ENCODE results near the gene TAS2R60. TPM values are rescaled to one million over a fixed set of nuclear protein-coding genes. Genes with fewer than 3 reads are reported as not detected.

TAS2R60 gene
- total RNA-seq, 1 experiment from 2014 or later = 0.24 TPM

- no peak for DNase-seq (ENCODE audit: low spot score)
- Mint-ChIP-seq H3K4me3 (no peak overlapping the region), H3K36me3 (no peaks in the 10 kb centered on the region), H3K27me3 (ENCODE audit: low read depth) (no peaks in the 10 kb centered on the region; the same call in 1 of the 2 replicates), H3K27ac (no peak overlapping the region), H3K9me3 (no peaks in the 10 kb centered on the region), H3K4me1 (peaks cover 5% of the 10 kb centered on the region)
- no peak for TF ChIP-seq ELF4 (CRISPR knock-in tag; IDR thresholded peaks at IDR 0.05; ENCODE audit: low read depth)
- no peak for TF ChIP-seq SMAD3 (CRISPR knock-in tag; IDR thresholded peaks at IDR 0.05; ENCODE audit: borderline replicate concordance)
- no peak for TF ChIP-seq HMGXB4 (CRISPR knock-in tag; IDR thresholded peaks at IDR 0.05)
- TF ChIP-seq PREB (CRISPR knock-in tag; IDR thresholded peaks at IDR 0.05; ENCODE audit: borderline replicate concordance) = no peak
- no peak for TF ChIP-seq NR1H2 (CRISPR knock-in tag; IDR thresholded peaks at IDR 0.05)
- no peak for TF ChIP-seq ZNF512 (CRISPR knock-in tag; IDR thresholded peaks at IDR 0.05; ENCODE audit: borderline replicate concordance)
- no peak for TF ChIP-seq RELA (CRISPR knock-in tag; IDR thresholded peaks at IDR 0.05; ENCODE audit: borderline replicate concordance)
- TF ChIP-seq FOXK1 (CRISPR knock-in tag; IDR thresholded peaks at IDR 0.05) = no peak
- no peak for TF ChIP-seq CREM (CRISPR knock-in tag; IDR thresholded peaks at IDR 0.05)
- no peak for TF ChIP-seq NR2C2 (CRISPR knock-in tag; IDR thresholded peaks at IDR 0.05)
- no peak for TF ChIP-seq ESRRA (CRISPR knock-in tag; IDR thresholded peaks at IDR 0.05; ENCODE audit: borderline replicate concordance)
- TF ChIP-seq IRF2 (CRISPR knock-in tag; IDR thresholded peaks at IDR 0.05; ENCODE audit: borderline replicate concordance, low read depth) = no peak
- no peak for TF ChIP-seq ATF2 (CRISPR knock-in tag; IDR thresholded peaks at IDR 0.05; ENCODE audit: borderline replicate concordance, low read depth)
- no peak for TF ChIP-seq PRDM15 (CRISPR knock-in tag; IDR thresholded peaks at IDR 0.05)
- no peak for TF ChIP-seq ZNF219 (CRISPR knock-in tag; IDR thresholded peaks at IDR 0.05; ENCODE audit: borderline replicate concordance)
- TF ChIP-seq CDX4 (CRISPR knock-in tag; IDR thresholded peaks at IDR 0.05; ENCODE audit: borderline replicate concordance) = no peak
- ATAC-seq = no peak
- POLR2A ChIA-PET = no interaction called here
- CTCF ChIA-PET = interaction anchor here (0.5 kb wide), 1 partner anchor 71 kb away, joined by 3 read pairs; no protein-coding TSS in a partner anchor
These were observed 7.9 kb downstream of the TAS2R60 start for GRCh38 chr7:143451122-143451521.

Data from WTC11 (cell line).